Measurements from ENCODE around the gene MIB2. TPM values are rescaled to one million over a fixed set of nuclear protein-coding genes. Genes with fewer than 3 reads are reported as not detected.
"Not testable (repeated sequence)": the region's sequence is repeated elsewhere in the genome, so short reads cannot be mapped to it uniquely, and the experiment has no call there.

The MIB2 gene
- total RNA-seq, 1 experiment from 2014 or later = 38.7 TPM

- ChIA-PET POLR2A (ENCODE audit: low non-redundant PET) (interaction anchor here (0.6 kb wide), 1 partner anchor 16 kb away, joined by 4 read pairs; no protein-coding TSS in a partner anchor), CTCF (no interaction called here)
- H3K4me3 ChIP-seq (ENCODE audit: low read depth, low read length, poor library complexity, severe bottlenecking) = no peak within 1 kb of the TSS
Observed at GRCh38 chr1:1631782-1632420, 16.6 kb downstream of the MIB2 start, which contains the start of gene MMP23B. TSS of gene MMP23B (plus strand) at chr1:1632173. CDS start at chr1:1632219, 46 bp downstream.

GRCh38 chr1:1633409-1633808 is 18.1 kb downstream of the MIB2 start:
- POLR2A ChIA-PET (ENCODE audit: low non-redundant PET); H3K4me3 ChIP-seq (ENCODE audit: low read depth, low read length, poor library complexity, severe bottlenecking); H3K9me3 ChIP-seq (ENCODE audit: low read depth, low read length, poor library complexity, severe bottlenecking); intact Hi-C loops (cut with micrococcal nuclease; ENCODE audit: unreplicated experiment); BruUV-seq (replicated peaks); CTCF ChIA-PET; DNase-seq (ENCODE audit: low spot score); H3K27ac ChIP-seq (ENCODE audit: low read depth, low read length, poor library complexity, severe bottlenecking); H3K36me3 ChIP-seq (ENCODE audit: insufficient read depth, low read length, poor library complexity, severe bottlenecking): not testable (repeated sequence)
- Histone ChIP-seq H3K27me3 (replicated peaks; ENCODE audit: insufficient read depth, low read depth, low read length, poor library complexity) (peaks cover 18% of the 10 kb centered on the region), H3K4me1 (ENCODE audit: insufficient read depth, low read length, poor library complexity, severe bottlenecking) (peaks cover 11% of the 10 kb centered on the region)

More at GRCh38 chr1:1631782-1632420, 16.6 kb downstream of the MIB2 start, which contains the start of gene MMP23B:
- Histone ChIP-seq H3K4me1 (ENCODE audit: insufficient read depth, low read length, poor library complexity, severe bottlenecking) (peaks cover 11% of the 10 kb centered on the region), H3K36me3 (ENCODE audit: insufficient read depth, low read length, poor library complexity, severe bottlenecking) (no peaks in the 10 kb centered on the region), H3K9me3 (ENCODE audit: low read depth, low read length, poor library complexity, severe bottlenecking) (no peaks in the 10 kb centered on the region), H3K27ac (ENCODE audit: low read depth, low read length, poor library complexity, severe bottlenecking) (no peak within 1 kb of the TSS), H3K27me3 (replicated peaks; ENCODE audit: insufficient read depth, low read depth, low read length, poor library complexity) (peaks cover 18% of the 10 kb centered on the region)
- intact Hi-C loops (cut with micrococcal nuclease; ENCODE audit: unreplicated experiment) = no loop called here
- TF ChIP-seq CTCF (conservative IDR thresholded peaks at IDR 0.05; ENCODE audit: low read depth, low read length) = no peak
- no peak for TF ChIP-seq EZH2 (IDR thresholded peaks at IDR 0.05; ENCODE audit: borderline replicate concordance, low read depth, low read length, poor library complexity, severe bottlenecking)
- BruUV-seq (replicated peaks) = no TSS peak
- DNase-seq (ENCODE audit: low spot score) = no peak

- H3K36me3 ChIP-seq (ENCODE audit: insufficient read depth, low read length, poor library complexity, severe bottlenecking); H3K4me3 ChIP-seq (ENCODE audit: low read depth, low read length, poor library complexity, severe bottlenecking); BruUV-seq (replicated peaks); DNase-seq (ENCODE audit: low spot score); intact Hi-C loops (cut with micrococcal nuclease; ENCODE audit: unreplicated experiment); H3K9me3 ChIP-seq (ENCODE audit: low read depth, low read length, poor library complexity, severe bottlenecking); H3K27ac ChIP-seq (ENCODE audit: low read depth, low read length, poor library complexity, severe bottlenecking); CTCF ChIA-PET; POLR2A ChIA-PET (ENCODE audit: low non-redundant PET): not testable (repeated sequence)
- peaks cover 11% of the 10 kb centered on the region for H3K4me1 ChIP-seq (ENCODE audit: insufficient read depth, low read length, poor library complexity, severe bottlenecking)
- H3K27me3 ChIP-seq (replicated peaks; ENCODE audit: insufficient read depth, low read depth, low read length, poor library complexity) = peaks cover 18% of the 10 kb centered on the region
Observed at GRCh38 chr1:1634613-1635012, 19.3 kb downstream of the MIB2 start.

GRCh38 chr1:1636621-1637478 is 21.6 kb downstream of the MIB2 start:
- BruUV-seq (replicated peaks); CTCF ChIA-PET; H3K9me3 ChIP-seq (ENCODE audit: low read depth, low read length, poor library complexity, severe bottlenecking); H3K27me3 ChIP-seq (replicated peaks; ENCODE audit: insufficient read depth, low read depth, low read length, poor library complexity); DNase-seq (ENCODE audit: low spot score); intact Hi-C loops (cut with micrococcal nuclease; ENCODE audit: unreplicated experiment); H3K4me1 ChIP-seq (ENCODE audit: insufficient read depth, low read length, poor library complexity, severe bottlenecking); H3K27ac ChIP-seq (ENCODE audit: low read depth, low read length, poor library complexity, severe bottlenecking); POLR2A ChIA-PET (ENCODE audit: low non-redundant PET); H3K4me3 ChIP-seq (ENCODE audit: low read depth, low read length, poor library complexity, severe bottlenecking); H3K36me3 ChIP-seq (ENCODE audit: insufficient read depth, low read length, poor library complexity, severe bottlenecking): not testable (repeated sequence)

- H3K27me3 ChIP-seq (replicated peaks; ENCODE audit: insufficient read depth, low read depth, low read length, poor library complexity); H3K4me1 ChIP-seq (ENCODE audit: insufficient read depth, low read length, poor library complexity, severe bottlenecking); H3K27ac ChIP-seq (ENCODE audit: low read depth, low read length, poor library complexity, severe bottlenecking); BruUV-seq (replicated peaks); POLR2A ChIA-PET (ENCODE audit: low non-redundant PET); intact Hi-C loops (cut with micrococcal nuclease; ENCODE audit: unreplicated experiment); H3K4me3 ChIP-seq (ENCODE audit: low read depth, low read length, poor library complexity, severe bottlenecking); H3K36me3 ChIP-seq (ENCODE audit: insufficient read depth, low read length, poor library complexity, severe bottlenecking); DNase-seq (ENCODE audit: low spot score); H3K9me3 ChIP-seq (ENCODE audit: low read depth, low read length, poor library complexity, severe bottlenecking); CTCF ChIA-PET: not testable (repeated sequence)
Observed at GRCh38 chr1:1637479-1637875, 22.2 kb downstream of the MIB2 start.

GRCh38 chr1:1638528-1638927 is 23.2 kb downstream of the MIB2 start:
- H3K4me1 ChIP-seq (ENCODE audit: insufficient read depth, low read length, poor library complexity, severe bottlenecking); DNase-seq (ENCODE audit: low spot score); intact Hi-C loops (cut with micrococcal nuclease; ENCODE audit: unreplicated experiment); CTCF ChIA-PET; H3K36me3 ChIP-seq (ENCODE audit: insufficient read depth, low read length, poor library complexity, severe bottlenecking); H3K27ac ChIP-seq (ENCODE audit: low read depth, low read length, poor library complexity, severe bottlenecking); H3K4me3 ChIP-seq (ENCODE audit: low read depth, low read length, poor library complexity, severe bottlenecking); BruUV-seq (replicated peaks); H3K9me3 ChIP-seq (ENCODE audit: low read depth, low read length, poor library complexity, severe bottlenecking); H3K27me3 ChIP-seq (replicated peaks; ENCODE audit: insufficient read depth, low read depth, low read length, poor library complexity); POLR2A ChIA-PET (ENCODE audit: low non-redundant PET): not testable (repeated sequence)
